ENCODE data around the gene OR8U1.
"Not testable (repeated sequence)": the region's sequence is repeated elsewhere in the genome, so short reads cannot be mapped to it uniquely, and the experiment has no call there.

Gene OR8U1

GRCh38 chr11:56375324-56375723 is at the start of gene OR8U1:
Gene OR8U1, plus strand, starts transcription at chr11:56375624. Its CDS starts 0 bp downstream, at chr11:56375624.
- DNase-seq, result no peak

GRCh38 chr11:56331861-56332491 is 43.4 kb upstream of the OR8U1 start:
- DNase-seq, result no peak

- no peak for DNase-seq
Measured at GRCh38 chr11:56333156-56333555, 42.3 kb upstream of the OR8U1 start.

GRCh38 chr11:56340289-56340688 is 35.1 kb upstream of the OR8U1 start:
- DNase-seq, result no peak

GRCh38 chr11:56345739-56346138 is 29.7 kb upstream of the OR8U1 start, which contains the start of gene OR8K1:
Gene OR8K1, plus strand, starts transcription at chr11:56346039. Its CDS starts 0 bp downstream, at chr11:56346039.
- no peak for DNase-seq

GRCh38 chr11:56353991-56354390 is 21.4 kb upstream of the OR8U1 start, which contains the start of gene OR8J1:
Gene OR8J1, plus strand, starts transcription at chr11:56354291. Its CDS starts 5,956 bp downstream, at chr11:56360247.
- DNase-seq, result no peak

GRCh38 chr11:56380120-56380519 is 4.7 kb downstream of the OR8U1 start:
- no peak for DNase-seq

GRCh38 chr11:56394381-56394780 is 19.0 kb downstream of the OR8U1 start:
- DNase-seq, result no peak

- no peak for DNase-seq
Measured at GRCh38 chr11:56396047-56396446, 20.6 kb downstream of the OR8U1 start.

GRCh38 chr11:56401858-56402461 is 26.5 kb downstream of the OR8U1 start:
- not testable (repeated sequence) for DNase-seq

- DNase-seq, result no peak
Measured at GRCh38 chr11:56404393-56404792, 29.0 kb downstream of the OR8U1 start.

GRCh38 chr11:56410801-56411200 is 35.4 kb downstream of the OR8U1 start:
- DNase-seq, result no peak

GRCh38 chr11:56412396-56412795 is 37.0 kb downstream of the OR8U1 start, which contains the start of gene OR5AL1:
Gene OR5AL1, plus strand, starts transcription at chr11:56412696.
- no peak for DNase-seq

Measured in CD4-positive, alpha-beta T cell treated with Interleukin-12 subunit alpha and Interleukin-12 subunit beta, for 1 hour (primary cell).